ENCODE measurements around the gene APOL1. TPM values are rescaled to one million over a fixed set of nuclear protein-coding genes. Genes with fewer than 3 reads are reported as not detected.
"Not testable (repeated sequence)": the region's sequence is repeated elsewhere in the genome, so short reads cannot be mapped to it uniquely, and the experiment has no call there.

APOL1 gene
- total RNA-seq, 4 donors from 2014 or later: 0.87 to 11.1 (median 6.2) TPM

DNA sequence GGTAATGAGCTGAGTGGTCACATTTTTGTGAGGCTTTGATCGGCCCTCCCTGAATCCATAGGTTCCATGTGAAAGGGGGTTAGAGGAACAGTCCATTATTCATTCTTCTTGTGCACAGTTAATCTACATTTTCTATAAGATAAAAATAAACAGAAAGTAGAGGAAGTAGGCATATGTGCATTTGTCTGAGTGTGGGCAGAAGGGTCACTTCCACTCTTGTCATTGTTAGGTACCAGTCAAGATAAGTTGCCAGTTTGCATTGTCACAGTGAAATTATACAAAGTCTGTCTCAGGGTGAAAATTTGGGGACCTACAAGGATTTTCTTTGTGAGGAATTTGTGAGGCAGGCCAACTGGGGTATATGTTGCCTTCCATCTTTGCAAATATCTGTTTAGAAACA, 46.7 kb upstream of the APOL1 start:
- Histone ChIP-seq H3K27ac (no peak overlapping the region), H3K4me3 (no peak overlapping the region), H3K27me3 (no peaks in the 10 kb centered on the region), H3K9me3 (no peaks in the 10 kb centered on the region), H3K36me3 (no peaks in the 10 kb centered on the region), H3K4me1 (peaks cover 0 to 12% of the 10 kb centered on the region in 2 donors)
- in situ Hi-C loops (cut with MboI; ENCODE audit: low sequenced_read_pairs in 4 of 4) (no loop called here), intact Hi-C loops (cut with DNase I; ENCODE audit: low total_unique reads) (no loop called here)
- ATAC-seq (no peak), DNase-seq (no peak)
- TF ChIP-seq, protein P1, sequence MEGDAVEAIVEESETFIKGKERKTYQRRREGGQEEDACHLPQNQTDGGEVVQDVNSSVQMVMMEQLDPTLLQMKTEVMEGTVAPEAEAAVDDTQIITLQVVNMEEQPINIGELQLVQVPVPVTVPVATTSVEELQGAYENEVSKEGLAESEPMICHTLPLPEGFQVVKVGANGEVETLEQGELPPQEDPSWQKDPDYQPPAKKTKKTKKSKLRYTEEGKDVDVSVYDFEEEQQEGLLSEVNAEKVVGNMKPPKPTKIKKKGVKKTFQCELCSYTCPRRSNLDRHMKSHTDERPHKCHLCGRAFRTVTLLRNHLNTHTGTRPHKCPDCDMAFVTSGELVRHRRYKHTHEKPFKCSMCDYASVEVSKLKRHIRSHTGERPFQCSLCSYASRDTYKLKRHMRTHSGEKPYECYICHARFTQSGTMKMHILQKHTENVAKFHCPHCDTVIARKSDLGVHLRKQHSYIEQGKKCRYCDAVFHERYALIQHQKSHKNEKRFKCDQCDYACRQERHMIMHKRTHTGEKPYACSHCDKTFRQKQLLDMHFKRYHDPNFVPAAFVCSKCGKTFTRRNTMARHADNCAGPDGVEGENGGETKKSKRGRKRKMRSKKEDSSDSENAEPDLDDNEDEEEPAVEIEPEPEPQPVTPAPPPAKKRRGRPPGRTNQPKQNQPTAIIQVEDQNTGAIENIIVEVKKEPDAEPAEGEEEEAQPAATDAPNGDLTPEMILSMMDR (IDR thresholded peaks at IDR 0.05 in 4 of 5, conservative IDR thresholded peaks at IDR 0.05 in 1 of 5): no peak
- no peak for TF ChIP-seq POLR2A (IDR thresholded peaks at IDR 0.05)

DNA sequence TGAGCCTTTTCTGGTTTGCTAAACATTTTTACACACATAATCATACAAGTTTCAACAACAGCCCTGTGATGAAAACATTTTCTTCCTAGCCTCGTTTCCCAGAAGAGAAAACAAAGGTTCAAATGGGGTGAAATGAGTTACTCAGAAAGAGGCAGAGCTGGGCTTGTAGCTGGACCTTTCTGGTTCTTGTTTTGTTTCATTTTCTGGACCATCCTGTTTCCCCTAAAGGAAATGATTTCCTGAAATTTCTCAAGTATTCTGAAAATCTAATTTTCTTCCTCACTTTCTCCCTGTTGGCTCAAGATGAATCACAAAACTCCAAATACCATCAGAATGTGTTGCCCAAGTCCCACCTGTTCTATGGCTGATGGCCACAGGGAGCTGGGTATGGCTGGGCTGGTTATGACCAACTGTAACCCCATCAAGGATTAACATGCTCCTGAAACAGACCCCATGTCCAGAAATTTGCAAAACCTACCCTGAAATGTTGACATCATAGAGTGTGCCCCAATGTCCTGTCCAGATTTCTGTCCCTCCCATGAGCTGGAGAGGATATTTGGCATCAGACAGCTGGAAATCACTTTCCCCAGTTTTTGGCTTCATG, 44.7 kb upstream of the APOL1 start:
- intact Hi-C loops (cut with DNase I; ENCODE audit: low total_unique reads): no loop called here
- no peak for DNase-seq
- no peaks in the 10 kb centered on the region for H3K27me3 ChIP-seq
- H3K9me3 ChIP-seq: no peaks in the 10 kb centered on the region
- ATAC-seq: peak in 1 of 2 donors; percentile 58
- H3K4me3 ChIP-seq: no peak overlapping the region
- H3K27ac ChIP-seq: peak overlapping the region in 1 of 4 donors; percentile 10
- TF ChIP-seq, protein P1 (IDR thresholded peaks at IDR 0.05 in 4 of 5, conservative IDR thresholded peaks at IDR 0.05 in 1 of 5): no peak
- no peak for TF ChIP-seq POLR2A (IDR thresholded peaks at IDR 0.05)
- no peaks in the 10 kb centered on the region for H3K36me3 ChIP-seq
- no peaks in the 10 kb centered on the region for H3K4me1 ChIP-seq
- in situ Hi-C loops (cut with MboI; ENCODE audit: low sequenced_read_pairs in 4 of 4): no loop called here

DNA sequence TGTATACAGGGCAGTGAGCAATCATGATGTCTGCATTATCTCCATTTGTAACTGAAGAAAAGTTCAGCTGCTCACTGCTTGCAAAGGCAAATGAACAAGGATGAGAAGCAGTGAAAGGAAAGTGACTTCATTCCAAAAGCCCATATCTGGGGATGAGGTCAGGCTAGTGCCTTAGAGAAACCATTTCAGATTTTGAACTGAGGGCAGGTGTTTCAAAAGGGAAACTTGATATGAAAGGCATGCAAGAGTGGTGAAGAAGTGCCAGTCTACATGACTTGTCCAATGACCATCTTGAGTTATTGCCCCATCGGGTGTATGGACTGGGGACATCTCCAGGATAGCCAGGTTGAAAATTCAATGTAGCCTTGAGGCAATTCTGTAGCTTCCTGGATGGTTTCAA, 44.0 kb upstream of the APOL1 start:
- ATAC-seq: peak in 1 of 2 donors; percentile 39
- no peaks in the 10 kb centered on the region for H3K9me3 ChIP-seq
- in situ Hi-C loops (cut with MboI; ENCODE audit: low sequenced_read_pairs in 4 of 4) (no loop called here), intact Hi-C loops (cut with DNase I; ENCODE audit: low total_unique reads) (no loop called here)
- no peak for DNase-seq
- H3K36me3 ChIP-seq: no peaks in the 10 kb centered on the region
- H3K4me3 ChIP-seq: no peak overlapping the region
- no peak overlapping the region for H3K27ac ChIP-seq
- H3K27me3 ChIP-seq: no peaks in the 10 kb centered on the region
- TF ChIP-seq, protein P1 (IDR thresholded peaks at IDR 0.05 in 4 of 5, conservative IDR thresholded peaks at IDR 0.05 in 1 of 5): no peak
- no peak for TF ChIP-seq POLR2A (IDR thresholded peaks at IDR 0.05)
- H3K4me1 ChIP-seq: no peaks in the 10 kb centered on the region

DNA sequence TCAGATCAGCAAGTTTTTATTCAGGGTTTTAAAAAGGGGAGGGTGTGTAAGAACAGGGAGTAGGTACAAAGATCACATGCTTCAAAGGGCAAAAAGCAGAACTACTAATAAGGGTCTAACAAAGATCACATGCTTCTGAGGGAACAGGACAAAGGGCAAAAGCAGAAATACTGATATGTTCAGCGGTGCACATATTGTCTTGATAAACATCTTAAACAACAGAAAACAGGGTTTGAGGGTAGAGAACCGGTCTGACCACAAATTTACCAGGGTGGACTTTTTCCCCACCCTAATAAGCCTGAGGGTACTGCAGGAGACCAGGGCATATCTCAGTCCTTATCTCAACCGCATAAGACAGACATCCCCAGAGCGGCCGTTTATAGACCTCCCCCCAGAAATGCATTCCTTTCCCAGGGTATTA, 43.4 kb upstream of the APOL1 start:
- H3K27me3 ChIP-seq; DNase-seq; intact Hi-C loops (cut with DNase I; ENCODE audit: low total_unique reads); H3K4me3 ChIP-seq; H3K9me3 ChIP-seq; H3K27ac ChIP-seq; ATAC-seq; H3K4me1 ChIP-seq; in situ Hi-C loops (cut with MboI; ENCODE audit: low sequenced_read_pairs in 4 of 4); H3K36me3 ChIP-seq: not testable (repeated sequence)

DNA sequence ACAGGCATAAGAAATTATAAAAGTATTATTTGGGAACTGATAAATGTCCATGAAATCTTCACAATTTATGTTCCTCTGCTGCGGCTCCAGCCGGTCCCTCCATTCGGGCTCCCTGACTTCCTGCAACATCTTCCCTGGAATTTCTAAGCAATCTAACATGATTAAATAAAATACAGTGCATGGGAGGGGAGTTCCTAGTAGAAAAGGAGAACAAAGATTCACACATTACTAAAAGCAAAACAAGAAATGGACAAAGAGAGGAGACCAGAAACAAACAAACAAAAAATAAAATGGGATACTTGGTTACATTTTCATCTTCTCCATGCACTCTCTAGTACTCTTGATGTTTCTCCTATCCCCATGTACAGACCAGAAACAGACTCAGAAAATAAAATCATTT, 42.7 kb upstream of the APOL1 start:
- Histone ChIP-seq H3K9me3 (no peaks in the 10 kb centered on the region), H3K4me1 (no peaks in the 10 kb centered on the region), H3K27me3 (no peaks in the 10 kb centered on the region), H3K4me3 (no peak overlapping the region), H3K36me3 (no peaks in the 10 kb centered on the region), H3K27ac (no peak overlapping the region)
- ATAC-seq (no peak), DNase-seq (no peak)
- TF ChIP-seq POLR2A (IDR thresholded peaks at IDR 0.05): no peak
- TF ChIP-seq, protein P1 (IDR thresholded peaks at IDR 0.05 in 4 of 5, conservative IDR thresholded peaks at IDR 0.05 in 1 of 5): no peak
- in situ Hi-C loops (cut with MboI; ENCODE audit: low sequenced_read_pairs in 4 of 4): no loop called here
- intact Hi-C loops (cut with DNase I; ENCODE audit: low total_unique reads): no loop called here

All from gastrocnemius medialis (tissue), 4 donors.